CD4-positive, alpha-beta T cell treated with Interleukin-15 for 1 hour (primary cell): ENCODE measurements around the gene MEPE.

Experiments used
- DNase-seq: peaks from one replicate; pipeline ENCODE4 v3.0.0-alpha.2; 2020

MEPE gene, protein sequence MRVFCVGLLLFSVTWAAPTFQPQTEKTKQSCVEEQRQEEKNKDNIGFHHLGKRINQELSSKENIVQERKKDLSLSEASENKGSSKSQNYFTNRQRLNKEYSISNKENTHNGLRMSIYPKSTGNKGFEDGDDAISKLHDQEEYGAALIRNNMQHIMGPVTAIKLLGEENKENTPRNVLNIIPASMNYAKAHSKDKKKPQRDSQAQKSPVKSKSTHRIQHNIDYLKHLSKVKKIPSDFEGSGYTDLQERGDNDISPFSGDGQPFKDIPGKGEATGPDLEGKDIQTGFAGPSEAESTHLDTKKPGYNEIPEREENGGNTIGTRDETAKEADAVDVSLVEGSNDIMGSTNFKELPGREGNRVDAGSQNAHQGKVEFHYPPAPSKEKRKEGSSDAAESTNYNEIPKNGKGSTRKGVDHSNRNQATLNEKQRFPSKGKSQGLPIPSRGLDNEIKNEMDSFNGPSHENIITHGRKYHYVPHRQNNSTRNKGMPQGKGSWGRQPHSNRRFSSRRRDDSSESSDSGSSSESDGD

DNA sequence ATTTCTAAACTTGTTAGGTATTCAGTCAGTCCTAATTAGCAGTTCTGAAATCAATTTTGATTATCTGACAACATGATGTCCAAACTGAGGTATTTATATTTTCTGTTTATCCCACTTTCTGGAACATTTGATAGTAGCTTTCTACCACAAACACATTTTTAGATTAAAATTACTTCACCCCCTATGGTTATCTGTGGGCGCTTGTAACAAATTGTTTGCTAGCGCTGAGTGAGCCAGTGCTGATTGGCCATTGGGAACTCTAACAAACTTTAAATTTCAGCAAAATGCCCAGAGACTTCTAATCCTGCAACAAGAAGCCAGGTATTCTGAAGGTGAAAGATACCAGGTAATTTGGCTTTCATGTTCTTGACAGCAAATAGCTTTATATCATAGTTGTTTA lies at the start of gene MEPE:
MEPE (plus strand) TSS at position 301 of the 400 bp plus-strand sequence. CDS start 1,746 bp downstream, outside the sequence.
- no peak for DNase-seq

DNA sequence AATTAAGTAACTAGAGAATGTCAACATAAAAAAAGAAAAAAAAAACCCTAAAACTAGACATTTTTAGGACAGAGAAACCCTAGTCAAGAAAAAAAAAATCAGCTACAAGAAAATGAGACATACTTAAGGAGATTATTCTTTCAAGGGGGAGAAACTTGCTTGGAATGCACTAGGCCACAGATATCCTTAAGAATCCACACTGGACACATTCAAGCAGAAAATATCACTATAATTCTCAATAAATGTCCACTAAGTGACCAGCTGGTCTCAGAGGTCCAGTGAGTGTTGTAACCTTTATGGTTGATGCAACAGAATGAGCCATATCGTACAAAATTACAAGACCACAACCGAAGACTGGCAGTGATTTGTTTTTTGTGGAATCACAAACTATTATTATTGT lies 49.0 kb upstream of the MEPE start:
- no peak for DNase-seq

DNA sequence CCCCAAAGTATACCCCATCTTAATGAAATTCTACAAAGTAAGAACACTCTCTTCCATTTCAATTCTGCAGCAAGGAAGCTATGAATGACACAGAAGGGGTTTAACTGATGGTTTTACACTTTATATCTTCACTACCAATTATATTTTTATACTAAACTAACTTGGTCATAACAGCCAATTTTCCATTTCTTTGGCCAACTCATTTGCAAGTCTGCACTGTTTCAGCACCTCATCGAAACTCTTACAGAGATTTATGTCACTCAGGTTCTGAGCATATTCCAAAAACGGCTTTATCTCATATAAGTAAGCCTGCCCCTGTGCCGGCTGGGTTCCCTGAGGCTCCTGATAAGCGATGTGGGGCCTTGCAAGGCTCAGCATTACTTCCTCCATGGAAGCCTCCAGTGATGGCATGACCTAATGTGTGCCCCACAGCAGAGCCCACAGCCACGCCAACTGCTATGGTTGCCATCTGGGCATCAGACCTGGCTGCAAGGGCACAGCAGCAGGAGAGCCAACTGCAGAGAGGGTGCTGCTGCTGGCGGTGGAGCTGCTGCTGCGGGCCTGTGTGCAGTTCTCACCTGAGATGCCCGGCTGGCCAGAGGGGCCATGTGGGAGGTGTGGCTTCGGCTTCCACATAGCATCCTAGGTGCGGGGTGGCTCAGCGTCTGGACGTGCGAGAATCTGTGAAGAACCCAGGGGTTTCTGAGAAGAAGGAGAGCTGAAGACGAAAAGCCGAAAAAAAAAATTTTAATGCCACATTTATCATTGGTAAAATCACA lies 46.8 kb upstream of the MEPE start:
- DNase-seq: no peak

DNA sequence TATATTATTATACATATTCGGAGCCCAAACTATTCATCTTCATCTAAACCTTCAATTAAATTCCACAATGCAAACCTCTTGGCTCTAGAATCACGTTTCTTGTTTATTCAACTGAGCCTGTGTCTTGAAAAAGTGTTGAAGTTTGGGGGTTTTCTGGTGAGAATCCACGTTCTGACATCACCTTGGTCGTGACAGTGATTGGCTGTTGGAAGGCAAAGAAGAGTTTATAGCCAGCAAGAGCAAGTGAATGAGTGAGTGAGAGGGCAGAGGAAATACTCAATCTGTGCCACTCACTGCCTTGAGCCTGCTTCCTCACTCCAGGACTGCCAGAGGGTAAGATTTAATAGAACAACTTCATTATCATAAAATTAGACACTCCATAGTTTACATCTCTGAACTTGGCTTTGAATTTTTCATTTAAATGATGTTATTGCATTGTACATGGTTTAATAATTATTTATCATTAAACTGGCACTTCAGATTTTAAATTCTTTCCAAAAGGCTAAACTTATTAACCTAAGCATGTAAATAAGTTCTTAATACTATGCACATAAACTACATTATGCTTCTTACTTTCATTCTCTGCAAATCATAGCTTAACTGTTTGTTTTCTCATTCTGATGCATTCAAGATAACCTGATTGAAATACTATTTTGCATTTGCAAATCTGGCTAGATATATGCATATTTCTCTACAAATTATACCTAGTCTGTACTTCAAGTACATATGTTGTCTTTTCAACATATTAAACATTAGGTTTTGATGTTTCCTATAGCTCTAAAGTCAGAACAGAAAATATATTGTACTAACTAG lies 33.3 kb upstream of the MEPE start, which contains the start of gene IBSP:
IBSP (plus strand) TSS at position 254 of the 813 bp plus-strand sequence. CDS start 2,808 bp downstream, outside the sequence.
- DNase-seq: no peak

DNA sequence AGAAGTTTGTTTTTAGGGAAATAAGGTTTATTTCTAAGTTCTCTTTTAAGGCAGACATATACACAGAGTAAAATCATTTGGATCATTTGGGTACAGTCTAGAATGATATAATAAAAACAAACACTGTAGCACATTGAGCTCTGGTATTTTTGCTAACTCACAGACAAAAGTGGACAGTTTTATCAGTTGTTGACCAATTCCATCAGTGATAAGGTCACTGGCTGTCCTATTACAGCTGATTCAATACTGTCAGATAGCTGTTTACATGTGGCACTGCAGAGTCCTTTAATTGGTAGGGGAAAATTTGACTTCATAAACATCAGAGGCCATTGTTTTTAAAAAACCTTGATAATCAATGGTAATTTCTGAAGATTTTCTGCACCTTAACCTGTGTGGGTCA lies 29.9 kb upstream of the MEPE start:
- DNase-seq: no peak

DNA sequence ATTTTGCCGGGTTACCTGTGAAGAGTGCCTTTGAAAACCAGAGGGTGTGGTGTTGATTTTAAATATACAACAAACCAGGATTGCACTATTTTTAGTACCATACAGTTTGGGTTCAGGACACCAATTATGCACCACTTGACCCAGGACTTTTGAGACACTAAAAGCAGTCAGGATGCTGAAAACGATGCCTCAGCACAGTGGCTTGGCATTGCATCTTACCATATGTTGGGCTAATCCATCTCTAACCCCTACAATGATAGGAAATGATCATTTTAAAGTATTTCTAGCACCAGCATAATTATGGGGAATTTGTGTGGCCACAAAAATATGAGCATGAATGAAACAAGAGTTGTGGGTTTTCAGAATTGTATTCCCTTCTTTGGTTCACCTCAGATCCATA lies 29.3 kb upstream of the MEPE start:
- no peak for DNase-seq

DNA sequence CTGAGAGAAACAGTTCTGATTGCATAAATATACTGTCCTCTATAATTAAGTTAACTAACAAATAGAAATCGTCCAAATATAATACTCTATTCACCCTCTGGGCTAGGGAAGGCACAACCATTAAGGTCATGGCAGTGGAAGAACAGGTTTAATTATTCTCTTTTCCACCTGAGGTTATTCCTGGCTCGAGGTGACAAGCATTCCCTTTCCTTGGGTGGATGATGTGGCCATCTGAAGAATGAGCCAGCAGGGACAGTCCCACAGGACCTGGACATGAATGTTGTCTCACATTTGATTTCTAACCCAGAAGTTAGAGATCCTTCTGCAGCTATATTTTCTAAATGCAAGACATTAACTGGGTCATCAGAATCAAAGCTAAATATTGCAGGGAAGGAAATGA lies 27.9 kb upstream of the MEPE start:
- DNase-seq: no peak

DNA sequence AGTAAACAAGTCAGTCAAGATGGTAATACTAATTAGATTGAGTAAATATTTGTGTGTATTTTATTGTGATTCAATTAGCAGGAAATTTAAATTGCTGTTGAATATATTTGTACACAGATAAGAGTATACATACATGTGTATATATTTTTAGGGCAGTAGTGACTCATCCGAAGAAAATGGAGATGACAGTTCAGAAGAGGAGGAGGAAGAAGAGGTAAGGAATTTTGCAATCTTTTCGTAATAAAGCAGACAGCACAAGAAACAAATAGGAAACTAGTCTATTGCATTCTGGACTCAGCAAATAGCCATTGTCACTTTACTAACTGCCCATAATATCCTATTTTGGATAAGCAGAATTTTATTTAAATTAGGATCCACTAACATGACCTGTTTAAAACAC lies 26.8 kb upstream of the MEPE start:
- no peak for DNase-seq

DNA sequence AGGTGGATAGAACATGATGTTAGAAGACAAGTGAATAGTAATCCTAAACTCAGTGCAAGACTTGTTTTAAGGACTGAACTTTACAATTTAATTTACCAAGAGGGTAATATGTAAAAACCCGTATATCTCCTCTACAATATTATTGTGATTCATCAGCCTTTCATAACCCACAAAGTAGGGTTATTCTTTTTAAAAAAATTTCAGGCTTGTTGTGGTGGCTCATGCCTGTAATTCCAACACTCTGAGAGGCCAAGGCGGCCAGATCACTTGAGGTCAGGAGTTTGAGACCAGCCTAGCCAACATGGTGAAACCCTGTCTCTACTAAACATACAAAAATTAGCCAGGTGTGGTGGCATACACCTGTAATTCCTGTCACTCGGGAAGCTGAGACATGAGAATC lies 26.2 kb upstream of the MEPE start:
- no peak for DNase-seq

DNA sequence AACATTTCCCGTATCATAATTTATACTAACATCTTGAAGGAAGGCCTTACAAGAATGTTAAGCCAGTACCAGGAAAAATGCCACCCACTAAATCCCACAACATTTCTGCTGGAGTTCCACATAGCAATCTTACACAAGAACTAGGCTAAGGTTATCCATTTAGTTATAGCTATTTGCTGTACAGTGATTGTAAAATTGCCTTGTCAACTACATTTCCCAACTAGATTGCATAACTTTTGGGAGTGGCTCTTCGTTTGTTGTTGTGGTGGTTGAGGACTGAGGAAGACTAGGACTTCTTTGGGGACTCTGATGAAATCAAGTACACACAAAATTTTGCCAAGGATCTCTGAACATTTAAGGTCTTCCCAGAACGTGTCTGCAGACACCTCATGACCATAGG lies 25.4 kb upstream of the MEPE start:
- no peak for DNase-seq

DNA sequence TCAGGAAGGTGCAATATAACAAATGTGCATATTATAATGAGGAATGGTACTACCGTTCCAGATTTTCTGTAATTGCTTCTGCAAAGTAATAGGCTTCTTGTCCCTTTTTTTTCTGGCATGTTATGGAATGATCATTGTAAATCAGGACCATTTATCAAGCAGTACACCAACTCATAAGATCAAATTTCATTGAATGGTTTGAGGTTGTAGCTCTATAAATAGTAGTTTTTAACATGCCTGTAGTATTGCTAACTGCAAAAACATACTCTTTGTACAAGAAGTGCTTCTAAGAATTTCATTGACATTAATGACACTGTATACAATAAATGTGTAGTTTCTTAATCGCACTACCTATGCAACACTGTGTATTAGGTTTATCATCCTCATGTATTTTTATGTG lies 20.8 kb upstream of the MEPE start:
- DNase-seq: no peak

DNA sequence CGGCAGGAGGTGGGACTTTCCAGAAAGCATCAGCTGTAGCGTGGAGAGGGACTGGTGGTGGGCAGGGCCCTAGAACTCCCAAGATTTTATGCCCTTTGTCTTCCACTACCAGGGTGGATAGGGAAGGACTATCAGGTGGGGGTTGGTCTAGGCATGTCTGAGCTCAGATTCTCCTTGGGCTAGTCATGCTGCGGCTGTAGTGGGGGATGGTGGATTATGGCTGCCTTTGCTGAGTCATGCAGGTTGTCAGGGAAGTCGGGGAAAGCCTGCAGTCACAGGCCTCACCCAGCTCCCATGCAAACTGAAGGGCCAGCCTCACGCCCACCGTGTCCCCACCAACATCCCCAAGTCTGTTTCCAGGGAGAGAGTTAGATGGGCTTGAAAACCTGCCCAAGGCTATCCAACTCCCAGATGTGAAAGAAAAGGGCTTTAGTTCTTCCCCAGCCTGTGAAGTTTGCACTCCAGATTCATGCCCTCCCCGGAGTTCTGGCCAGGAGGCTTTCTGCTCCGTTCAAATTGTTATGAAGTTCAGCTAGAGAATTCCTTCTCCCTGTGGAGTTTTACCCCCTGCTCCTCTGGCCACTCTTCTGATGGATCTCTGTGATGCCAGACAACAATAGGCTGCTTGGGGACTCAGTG lies 13.4 kb upstream of the MEPE start:
- no peak for DNase-seq

DNA sequence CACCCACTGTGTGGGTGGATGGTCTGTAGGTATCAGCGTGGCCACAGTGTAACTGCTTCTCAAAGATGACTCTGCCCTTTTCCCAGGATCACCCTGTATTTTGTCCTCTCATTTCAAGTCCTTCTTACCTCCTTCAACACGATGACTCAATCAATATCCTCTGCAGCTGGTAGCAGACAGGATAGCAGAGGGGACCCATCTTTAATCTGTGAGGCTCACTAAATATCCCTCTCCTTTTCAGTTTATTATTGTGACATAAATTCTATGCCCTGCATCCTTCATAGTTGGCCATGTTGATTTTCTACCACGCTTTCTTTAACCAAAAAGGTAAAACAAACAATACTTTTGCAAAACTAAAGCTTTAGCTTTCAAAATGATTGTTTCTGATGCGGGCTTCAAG lies 9.6 kb upstream of the MEPE start:
- DNase-seq: no peak

DNA sequence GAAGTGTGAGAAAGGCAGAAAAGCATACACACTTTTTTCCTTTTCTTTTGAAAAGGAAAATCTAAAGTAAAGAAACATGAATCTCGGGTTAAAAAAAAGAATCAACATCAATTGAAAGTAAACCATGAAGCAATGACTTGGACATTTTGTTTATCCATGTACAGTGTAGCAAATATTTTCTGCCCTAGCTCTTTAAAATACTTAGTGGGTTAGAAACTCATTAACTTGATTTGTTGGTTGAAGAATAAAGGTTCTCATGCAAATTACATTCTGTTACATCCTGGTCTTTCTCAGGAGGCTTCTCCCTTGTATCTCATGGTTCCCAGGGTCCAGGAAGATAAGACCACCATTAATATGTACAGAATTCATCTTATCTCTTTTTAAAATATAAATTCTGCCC lies 9.0 kb upstream of the MEPE start:
- no peak for DNase-seq

DNA sequence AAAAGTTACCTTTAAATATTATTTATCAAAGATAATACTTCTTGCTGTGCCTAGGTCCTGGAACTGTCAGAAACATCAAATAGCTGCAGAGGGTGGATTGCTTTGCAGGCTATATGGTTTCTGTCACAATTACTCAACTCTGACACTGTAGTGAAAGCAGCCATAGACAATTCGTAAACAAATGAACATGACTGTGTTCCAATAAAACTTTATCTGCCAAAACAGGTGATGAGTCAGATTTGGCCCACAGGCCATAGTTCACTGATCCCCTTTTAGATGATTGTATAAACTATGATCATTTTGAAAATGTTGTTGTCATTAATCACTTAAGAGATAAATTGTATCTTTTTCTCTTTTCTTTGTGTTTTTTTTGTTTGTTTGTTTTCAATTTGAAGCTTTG lies 8.4 kb upstream of the MEPE start:
- DNase-seq: no peak

DNA sequence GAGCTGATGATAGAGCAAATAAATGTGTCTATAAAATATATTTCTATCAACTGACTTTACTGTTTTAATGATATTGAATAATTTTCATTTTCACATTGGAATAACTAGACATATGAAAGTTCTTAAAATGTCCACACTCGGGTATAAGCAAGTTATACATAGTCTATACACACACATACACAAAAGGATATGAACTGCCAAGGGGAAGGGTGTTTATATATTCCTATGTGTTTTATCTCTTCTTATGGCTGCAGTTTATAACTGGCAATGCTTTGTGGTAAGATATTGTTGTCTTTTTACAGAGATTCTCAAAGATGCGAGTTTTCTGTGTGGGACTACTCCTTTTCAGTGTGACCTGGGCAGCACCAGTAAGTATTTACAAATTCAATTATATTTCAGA lies 1.6 kb downstream of the MEPE start:
- no peak for DNase-seq

DNA sequence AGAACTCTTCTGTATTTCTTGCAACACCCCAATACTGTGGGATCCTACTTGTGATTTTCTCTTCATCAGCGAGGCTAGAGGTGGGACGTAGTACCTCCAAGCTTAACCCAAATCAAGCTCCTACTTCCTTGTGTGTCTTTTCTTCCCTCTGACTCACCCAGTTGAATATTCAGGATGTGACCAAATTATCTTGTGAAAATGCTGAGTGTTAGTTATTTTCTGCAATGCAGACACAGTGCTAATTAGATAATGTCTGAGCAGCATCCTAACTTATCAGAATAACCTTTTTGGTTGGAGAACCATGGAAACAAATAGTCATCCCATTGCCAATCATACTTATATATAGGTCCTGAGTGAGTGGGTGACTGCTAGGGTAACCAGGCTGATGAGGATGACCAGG lies 2.4 kb downstream of the MEPE start:
- no peak for DNase-seq

DNA sequence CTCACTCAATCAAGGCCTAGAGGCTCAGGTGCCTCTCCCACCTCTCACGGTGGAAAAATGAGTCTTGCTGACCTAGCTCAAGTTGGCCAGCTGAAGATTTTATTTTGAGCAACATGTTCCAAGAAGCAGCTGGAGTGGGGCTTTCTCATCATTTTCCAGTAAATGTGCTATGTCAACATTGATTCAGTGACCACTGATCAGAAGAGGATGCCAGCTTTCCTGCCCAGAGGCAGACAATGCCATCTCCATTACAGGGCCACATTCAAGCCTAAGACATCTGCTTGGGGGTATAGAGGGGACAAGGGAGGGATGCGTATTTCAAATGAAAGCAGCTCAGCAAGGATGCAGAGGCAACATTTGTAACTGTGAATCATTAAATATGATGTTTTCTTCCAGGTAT lies 3.0 kb downstream of the MEPE start:
- no peak for DNase-seq

DNA sequence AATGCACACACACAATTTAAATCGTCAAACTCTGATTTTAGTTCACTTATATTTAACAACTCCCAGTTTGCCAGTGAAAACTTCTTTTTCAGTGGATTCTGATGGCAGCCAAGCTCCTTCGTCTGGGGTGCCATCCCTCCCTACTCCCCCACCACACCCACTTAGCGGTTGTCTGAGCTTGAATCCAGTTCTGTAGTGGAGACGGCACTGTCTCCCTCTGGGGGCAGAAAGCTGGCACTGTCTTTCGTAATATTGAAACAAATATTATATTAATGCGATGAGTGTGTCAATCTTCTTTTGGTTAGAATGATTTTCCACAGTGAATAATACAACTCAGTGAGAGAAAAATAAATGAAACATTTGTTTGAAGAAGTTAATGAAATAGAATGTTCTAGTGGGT lies 5.4 kb downstream of the MEPE start:
- DNase-seq: no peak

DNA sequence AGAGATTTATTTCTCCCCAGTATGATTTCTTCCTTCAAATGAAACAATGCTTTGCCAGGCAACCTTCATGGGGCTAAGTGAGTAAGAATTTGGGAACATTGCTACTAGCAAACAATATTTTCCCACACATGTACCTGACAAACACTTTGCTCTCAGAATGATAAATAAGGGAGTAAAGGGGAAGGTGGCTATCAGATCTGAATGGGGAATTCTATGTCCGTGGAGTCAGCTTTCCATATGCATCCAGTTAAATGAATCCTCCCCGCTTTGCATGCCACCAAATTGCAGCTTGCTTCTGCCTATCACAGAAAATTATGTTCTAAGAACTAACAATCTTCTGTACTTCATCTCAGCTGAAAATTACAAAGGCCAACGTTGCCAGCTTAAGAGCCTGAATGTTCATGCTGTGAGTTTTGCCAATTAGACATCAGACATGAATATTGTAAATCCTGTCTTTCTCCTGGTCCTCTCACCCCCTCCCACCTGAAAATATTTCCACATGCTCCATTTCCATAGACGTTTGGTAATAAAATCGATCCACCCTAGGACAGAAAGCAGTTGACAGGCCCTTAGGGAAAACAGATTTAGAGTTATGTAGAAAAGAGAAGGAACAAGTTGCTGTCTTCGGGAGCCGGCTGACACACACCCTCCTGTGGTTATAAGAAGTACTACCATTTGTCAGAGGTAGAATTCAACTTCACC lies 6.3 kb downstream of the MEPE start:
- DNase-seq: no peak

DNA sequence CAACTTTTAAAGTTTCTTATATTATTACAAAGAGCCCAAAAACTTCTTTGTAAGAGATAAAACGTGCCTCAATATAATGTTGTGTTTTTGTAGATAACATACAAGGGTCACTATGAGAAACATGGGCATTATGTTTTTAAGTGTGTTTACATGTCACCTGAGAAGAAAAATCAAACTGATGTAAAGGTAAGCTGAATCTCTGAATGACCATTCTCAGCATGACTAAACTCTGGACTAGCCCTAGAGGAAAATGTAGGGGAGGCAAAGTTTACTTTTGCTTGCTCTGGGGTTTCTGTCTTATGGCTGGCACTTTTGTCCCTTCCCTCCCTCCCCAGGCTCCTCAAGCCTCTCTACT lies 6.8 kb downstream of the MEPE start:
- no peak for DNase-seq

DNA sequence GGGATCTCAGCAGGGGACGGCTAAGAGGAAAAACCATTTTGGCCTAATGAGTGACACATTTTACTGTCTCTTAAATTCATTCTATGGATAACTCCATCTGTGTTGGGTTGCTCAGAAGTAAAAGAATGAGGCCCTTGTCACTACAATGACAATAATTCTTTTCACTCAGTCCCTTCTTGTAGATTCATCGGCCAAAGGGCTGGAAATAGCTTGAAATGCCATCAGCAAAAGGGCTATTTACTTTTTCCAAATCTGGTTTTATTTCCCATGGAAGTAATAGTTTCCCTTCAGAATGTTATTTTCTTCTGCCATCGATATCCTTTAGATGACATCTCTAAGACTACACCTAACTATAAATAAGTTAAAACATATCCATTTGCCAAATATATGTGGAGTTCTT lies 7.4 kb downstream of the MEPE start:
- DNase-seq: no peak
